ENCODE results near the gene PIP4K2A. TPM values are rescaled to one million over a fixed set of nuclear protein-coding genes. Genes with fewer than 3 reads are reported as not detected.

Gene PIP4K2A
- total and polyA plus RNA-seq, 2 donors: 23.8 to 60.4 TPM

GRCh38 chr10:22615101-22615500 lies 99.3 kb downstream of the PIP4K2A start:
- Histone ChIP-seq H3K36me3 (ENCODE audit: control insufficient read depth in 2 of 2, insufficient read depth in 2 of 2, low read length in 1 of 2) (peaks cover 0 to 4% of the 10 kb centered on the region in 2 donors), H3K9me3 (ENCODE audit: control insufficient read depth in 2 of 2, insufficient read depth in 1 of 2, low read length in 1 of 2) (no peaks in the 10 kb centered on the region), H3K27me3 (ENCODE audit: control insufficient read depth in 2 of 2, insufficient read depth in 1 of 2, low read length in 1 of 2) (no peaks in the 10 kb centered on the region), H3K4me3 (ENCODE audit: low read length in 2 of 2) (no peak overlapping the region), H3K4me1 (ENCODE audit: control insufficient read depth in 2 of 2, insufficient read depth in 2 of 2, low read length in 2 of 2) (peaks cover 7 to 45% of the 10 kb centered on the region in 2 donors), H3K27ac (ENCODE audit: low read depth in 1 of 2, low read length in 1 of 2) (no peak overlapping the region)
- DNase-seq (ENCODE audit: low read depth in 6 of 9, low spot score in 9 of 9): no peak
- 97% methylated on average over 2 of the region's 2 CpGs for WGBS

- peaks cover 7 to 42% of the 10 kb centered on the region in 2 donors for H3K4me1 ChIP-seq (ENCODE audit: control insufficient read depth in 2 of 2, insufficient read depth in 2 of 2, low read length in 2 of 2)
These were observed 101.4 kb downstream of the PIP4K2A start for GRCh38 chr10:22613011-22613410.

GRCh38 chr10:22612318-22612717 lies 102.1 kb downstream of the PIP4K2A start:
- peaks cover 7 to 39% of the 10 kb centered on the region in 2 donors for H3K4me1 ChIP-seq (ENCODE audit: control insufficient read depth in 2 of 2, insufficient read depth in 2 of 2, low read length in 2 of 2)

More at GRCh38 chr10:22613011-22613410, 101.4 kb downstream of the PIP4K2A start:
- no peaks in the 10 kb centered on the region for H3K9me3 ChIP-seq (ENCODE audit: control insufficient read depth in 2 of 2, insufficient read depth in 1 of 2, low read length in 1 of 2)
- H3K27me3 ChIP-seq (ENCODE audit: control insufficient read depth in 2 of 2, insufficient read depth in 1 of 2, low read length in 1 of 2): no peaks in the 10 kb centered on the region
- no peak overlapping the region for H3K4me3 ChIP-seq (ENCODE audit: low read length in 2 of 2)
- 95% methylated on average over 6 of the region's 6 CpGs for WGBS
- no peak overlapping the region for H3K27ac ChIP-seq (ENCODE audit: low read depth in 1 of 2, low read length in 1 of 2)
- no peak for DNase-seq (ENCODE audit: low read depth in 6 of 9, low spot score in 9 of 9)
- H3K36me3 ChIP-seq (ENCODE audit: control insufficient read depth in 2 of 2, insufficient read depth in 2 of 2, low read length in 1 of 2): peaks cover 3 to 18% of the 10 kb centered on the region in 2 donors

GRCh38 chr10:22611425-22612115 lies 102.8 kb downstream of the PIP4K2A start:
- Histone ChIP-seq H3K27ac (ENCODE audit: low read depth in 1 of 2, low read length in 1 of 2) (peak overlapping the region; percentile 68 to 71), H3K4me1 (ENCODE audit: control insufficient read depth in 2 of 2, insufficient read depth in 2 of 2, low read length in 2 of 2) (peaks cover 7 to 39% of the 10 kb centered on the region in 2 donors), H3K4me3 (ENCODE audit: low read length in 2 of 2) (no peak overlapping the region), H3K27me3 (ENCODE audit: control insufficient read depth in 2 of 2, insufficient read depth in 1 of 2, low read length in 1 of 2) (no peaks in the 10 kb centered on the region), H3K36me3 (ENCODE audit: control insufficient read depth in 2 of 2, insufficient read depth in 2 of 2, low read length in 1 of 2) (peaks cover 10 to 28% of the 10 kb centered on the region in 2 donors), H3K9me3 (ENCODE audit: control insufficient read depth in 2 of 2, insufficient read depth in 1 of 2, low read length in 1 of 2) (no peaks in the 10 kb centered on the region)
- peak; percentile 37 to 90 (median 70) for DNase-seq (ENCODE audit: low read depth in 6 of 9, low spot score in 9 of 9)
- 22% methylated on average over 8 of the region's 8 CpGs for WGBS

More at GRCh38 chr10:22612318-22612717, 102.1 kb downstream of the PIP4K2A start:
- 82% methylated on average over 10 of the region's 10 CpGs for WGBS
- H3K27ac ChIP-seq (ENCODE audit: low read depth in 1 of 2, low read length in 1 of 2): peak overlapping the region; percentile 60 to 64
- H3K36me3 ChIP-seq (ENCODE audit: control insufficient read depth in 2 of 2, insufficient read depth in 2 of 2, low read length in 1 of 2): peaks cover 7 to 25% of the 10 kb centered on the region in 2 donors
- H3K27me3 ChIP-seq (ENCODE audit: control insufficient read depth in 2 of 2, insufficient read depth in 1 of 2, low read length in 1 of 2): no peaks in the 10 kb centered on the region
- no peaks in the 10 kb centered on the region for H3K9me3 ChIP-seq (ENCODE audit: control insufficient read depth in 2 of 2, insufficient read depth in 1 of 2, low read length in 1 of 2)
- no peak overlapping the region for H3K4me3 ChIP-seq (ENCODE audit: low read length in 2 of 2)
- DNase-seq (ENCODE audit: low read depth in 6 of 9, low spot score in 9 of 9): no peak

- 72% methylated on average over 5 of the region's 5 CpGs for WGBS
- Histone ChIP-seq H3K4me1 (ENCODE audit: control insufficient read depth in 2 of 2, insufficient read depth in 2 of 2, low read length in 2 of 2) (peaks cover 10 to 38% of the 10 kb centered on the region in 2 donors), H3K9me3 (ENCODE audit: control insufficient read depth in 2 of 2, insufficient read depth in 1 of 2, low read length in 1 of 2) (no peaks in the 10 kb centered on the region), H3K27me3 (ENCODE audit: control insufficient read depth in 2 of 2, insufficient read depth in 1 of 2, low read length in 1 of 2) (no peaks in the 10 kb centered on the region), H3K4me3 (ENCODE audit: low read length in 2 of 2) (no peak overlapping the region), H3K36me3 (ENCODE audit: control insufficient read depth in 2 of 2, insufficient read depth in 2 of 2, low read length in 1 of 2) (peaks cover 10 to 28% of the 10 kb centered on the region in 2 donors), H3K27ac (ENCODE audit: low read depth in 1 of 2, low read length in 1 of 2) (no peak overlapping the region)
- DNase-seq (ENCODE audit: low read depth in 6 of 9, low spot score in 9 of 9): no peak
These were observed 103.8 kb downstream of the PIP4K2A start for GRCh38 chr10:22610610-22611009.

GRCh38 chr10:22609719-22610465 lies 104.5 kb downstream of the PIP4K2A start:
- Histone ChIP-seq H3K4me3 (ENCODE audit: low read length in 2 of 2) (no peak overlapping the region), H3K36me3 (ENCODE audit: control insufficient read depth in 2 of 2, insufficient read depth in 2 of 2, low read length in 1 of 2) (peaks cover 10 to 33% of the 10 kb centered on the region in 2 donors), H3K4me1 (ENCODE audit: control insufficient read depth in 2 of 2, insufficient read depth in 2 of 2, low read length in 2 of 2) (peaks cover 10 to 38% of the 10 kb centered on the region in 2 donors), H3K27me3 (ENCODE audit: control insufficient read depth in 2 of 2, insufficient read depth in 1 of 2, low read length in 1 of 2) (no peaks in the 10 kb centered on the region), H3K27ac (ENCODE audit: low read depth in 1 of 2, low read length in 1 of 2) (peak overlapping the region in 1 of 2 donors; percentile 61), H3K9me3 (ENCODE audit: control insufficient read depth in 2 of 2, insufficient read depth in 1 of 2, low read length in 1 of 2) (no peaks in the 10 kb centered on the region)
- 53% methylated on average over 6 of the region's 6 CpGs for WGBS
- DNase-seq (ENCODE audit: low read depth in 6 of 9, low spot score in 9 of 9): no peak

GRCh38 chr10:22609251-22609650 lies 105.1 kb downstream of the PIP4K2A start:
- Histone ChIP-seq H3K27ac (ENCODE audit: low read depth in 1 of 2, low read length in 1 of 2) (no peak overlapping the region), H3K4me1 (ENCODE audit: control insufficient read depth in 2 of 2, insufficient read depth in 2 of 2, low read length in 2 of 2) (peaks cover 10 to 38% of the 10 kb centered on the region in 2 donors), H3K36me3 (ENCODE audit: control insufficient read depth in 2 of 2, insufficient read depth in 2 of 2, low read length in 1 of 2) (peaks cover 13 to 35% of the 10 kb centered on the region in 2 donors), H3K9me3 (ENCODE audit: control insufficient read depth in 2 of 2, insufficient read depth in 1 of 2, low read length in 1 of 2) (no peaks in the 10 kb centered on the region), H3K27me3 (ENCODE audit: control insufficient read depth in 2 of 2, insufficient read depth in 1 of 2, low read length in 1 of 2) (no peaks in the 10 kb centered on the region), H3K4me3 (ENCODE audit: low read length in 2 of 2) (no peak overlapping the region)
- WGBS: 99% methylated on average over 2 of the region's 2 CpGs
- no peak for DNase-seq (ENCODE audit: low read depth in 6 of 9, low spot score in 9 of 9)

GRCh38 chr10:22607261-22607660 lies 107.1 kb downstream of the PIP4K2A start:
- WGBS: 39% methylated on average over 3 of the region's 3 CpGs
- no peak overlapping the region for H3K27ac ChIP-seq (ENCODE audit: low read depth in 1 of 2, low read length in 1 of 2)

GRCh38 chr10:22606164-22606614 lies 108.2 kb downstream of the PIP4K2A start:
- WGBS: 41% methylated on average over 6 of the region's 6 CpGs
- Histone ChIP-seq H3K4me3 (ENCODE audit: low read length in 2 of 2) (no peak overlapping the region), H3K9me3 (ENCODE audit: control insufficient read depth in 2 of 2, insufficient read depth in 1 of 2, low read length in 1 of 2) (no peaks in the 10 kb centered on the region), H3K27ac (ENCODE audit: low read depth in 1 of 2, low read length in 1 of 2) (peak overlapping the region in 1 of 2 donors; percentile 9), H3K27me3 (ENCODE audit: control insufficient read depth in 2 of 2, insufficient read depth in 1 of 2, low read length in 1 of 2) (no peaks in the 10 kb centered on the region), H3K4me1 (ENCODE audit: control insufficient read depth in 2 of 2, insufficient read depth in 2 of 2, low read length in 2 of 2) (peaks cover 7 to 21% of the 10 kb centered on the region in 2 donors), H3K36me3 (ENCODE audit: control insufficient read depth in 2 of 2, insufficient read depth in 2 of 2, low read length in 1 of 2) (peaks cover 16 to 40% of the 10 kb centered on the region in 2 donors)
- DNase-seq (ENCODE audit: low read depth in 6 of 9, low spot score in 9 of 9): no peak

More at GRCh38 chr10:22607261-22607660, 107.1 kb downstream of the PIP4K2A start:
- DNase-seq (ENCODE audit: low read depth in 6 of 9, low spot score in 9 of 9): no peak
- Histone ChIP-seq H3K27me3 (ENCODE audit: control insufficient read depth in 2 of 2, insufficient read depth in 1 of 2, low read length in 1 of 2) (no peaks in the 10 kb centered on the region), H3K4me3 (ENCODE audit: low read length in 2 of 2) (no peak overlapping the region), H3K9me3 (ENCODE audit: control insufficient read depth in 2 of 2, insufficient read depth in 1 of 2, low read length in 1 of 2) (no peaks in the 10 kb centered on the region), H3K36me3 (ENCODE audit: control insufficient read depth in 2 of 2, insufficient read depth in 2 of 2, low read length in 1 of 2) (peaks cover 16 to 40% of the 10 kb centered on the region in 2 donors), H3K4me1 (ENCODE audit: control insufficient read depth in 2 of 2, insufficient read depth in 2 of 2, low read length in 2 of 2) (peaks cover 10 to 21% of the 10 kb centered on the region in 2 donors)
